ENCODE data around the gene NMRK2. TPM values are rescaled to one million over a fixed set of nuclear protein-coding genes. Genes with fewer than 3 reads are reported as not detected.

NMRK2 gene
- total and polyA plus RNA-seq, 2 of the 13 experiments (the other 11 are each of a cell fraction or from before 2014, with no cell fraction given) = not detected

- no peak for TF ChIP-seq RARA (CRISPR knock-in tag; IDR thresholded peaks at IDR 0.05)
- TF ChIP-seq TARDBP (CRISPR knock-in tag; IDR thresholded peaks at IDR 0.05) = no peak
- TF ChIP-seq HMG20B (CRISPR knock-in tag; conservative IDR thresholded peaks at IDR 0.05) = no peak
- no peak for TF ChIP-seq PBX3 (CRISPR knock-in tag; IDR thresholded peaks at IDR 0.05; ENCODE audit: borderline replicate concordance)
- TF ChIP-seq ZBTB8A (CRISPR knock-in tag; IDR thresholded peaks at IDR 0.05; ENCODE audit: borderline replicate concordance, low read depth) = no peak
- no peak for TF ChIP-seq ZBTB26 (CRISPR knock-in tag; IDR thresholded peaks at IDR 0.05; ENCODE audit: borderline replicate concordance)
- TF ChIP-seq HMGA1 (CRISPR knock-in tag; conservative IDR thresholded peaks at IDR 0.05) = no peak
- no peak for TF ChIP-seq CAMTA2 (CRISPR knock-in tag; IDR thresholded peaks at IDR 0.05; ENCODE audit: borderline replicate concordance)
- TF ChIP-seq ZBTB7A (CRISPR knock-in tag; IDR thresholded peaks at IDR 0.05) = no peak
- TF ChIP-seq ZMAT5 (CRISPR knock-in tag; IDR thresholded peaks at IDR 0.05; ENCODE audit: borderline replicate concordance, low read depth) = no peak
- TF ChIP-seq ZNF33B (CRISPR knock-in tag; IDR thresholded peaks at IDR 0.05) = no peak
- TF ChIP-seq ZFYVE20 (CRISPR knock-in tag; IDR thresholded peaks at IDR 0.05; ENCODE audit: borderline replicate concordance, low read depth) = no peak
- TF ChIP-seq E2F2 (CRISPR knock-in tag; IDR thresholded peaks at IDR 0.05; ENCODE audit: borderline replicate concordance) = no peak
- no peak for TF ChIP-seq MATR3 (CRISPR knock-in tag; IDR thresholded peaks at IDR 0.05)
- no peak for TF ChIP-seq ZNF275 (CRISPR knock-in tag; IDR thresholded peaks at IDR 0.05; ENCODE audit: borderline replicate concordance)
- no peak for TF ChIP-seq WIZ (CRISPR knock-in tag; IDR thresholded peaks at IDR 0.05)
- ChIA-PET CTCF (ENCODE audit: low intra/inter-chr PET ratio, low total read pairs) (no interaction called here), POLR2A (interaction anchor here (1.5 kb wide), 1 partner anchor 131 kb away, joined by 4 read pairs; the partner anchor contains the start of gene MRPL54)
- Histone ChIP-seq H4K20me1 (ENCODE audit: insufficient read depth, low read length) (no peaks in the 10 kb centered on the region), H3K4me3 (replicated peaks in 1 of 3; ENCODE audit: insufficient read depth in 1 of 3, low read depth in 2 of 3, low read length in 3 of 3) (no peak overlapping the region), H3K36me3 (replicated peaks in 1 of 2; ENCODE audit: control insufficient read depth in 1 of 2, insufficient read depth in 2 of 2, low read length in 2 of 2) (no peaks in the 10 kb centered on the region), H3K9me3 (ENCODE audit: low read length) (no peaks in the 10 kb centered on the region), H3K9ac (ENCODE audit: insufficient read depth, low read depth, low read length) (no peak overlapping the region), H3K4me1 (ENCODE audit: insufficient read depth, low read length) (0 out of 2 replicates have a peak, but pooled peaks cover 7% of the 10 kb centered on the region), H3K4me2 (ENCODE audit: low read depth, low read length) (no peak overlapping the region), H2AFZ (ENCODE audit: low read length) (no peak overlapping the region), H3K27me3 (ENCODE audit: control insufficient read depth in 1 of 2, insufficient read depth in 2 of 2, low read length in 2 of 2) (peaks cover 1 to 6% of the 10 kb centered on the region in 2 experiments; a peak in 2 of 5 replicates), H3K27ac (ENCODE audit: extremely low read length, insufficient read depth, low read length) (no peak overlapping the region), H3K79me2 (ENCODE audit: insufficient read depth, low read length) (no peaks in the 10 kb centered on the region)
- intact Hi-C loops (cut with micrococcal nuclease; ENCODE audit: unreplicated experiment) (no loop called here), in situ Hi-C loops (cut with HindIII; ENCODE audit: extremely low pct_ligation_motif_present, low pct_unique_long_range_greater_than_20kb) (no loop called here)
- no TSS peak for BruUV-seq (replicated peaks)
- no peak for FAIRE-seq
- DNase-seq (ENCODE audit: low spot score) = no peak
- no peak for ATAC-seq
- WGBS (ENCODE audit: low lambda C conversion rate) = 26% methylated on average over 9 of the region's 12 CpGs
Measured at GRCh38 chr19:3893509-3894179, 39.2 kb upstream of the NMRK2 start.
